K562 (cell line): ENCODE results near the gene CHRDL2. TPM values are rescaled to one million over a fixed set of nuclear protein-coding genes. Genes with fewer than 3 reads are reported as not detected.

Experiments
- ATAC-seq: fragments of 200-7000 bp; cut with Tn5 transposase; 3 replicates; pipeline ENCODE4 v1.9.1; 2020; ENCODE audit warnings: moderate library complexity
- BruUV-seq: library from RNA; stranded (reverse); fragments of 400-500 nt; replicated peaks from 2 replicates; lab custom pipeline; 2021; lab: Mats Ljungman, UMichigan
- CTCF ChIA-PET: fragments of 300-600 bp; formaldehyde crosslinking; extraction: SDS; loops from one replicate; lab custom pipeline; 2021; ENCODE audit warnings: low intra/inter-chr PET ratio; lab: Yijun Ruan, JAX
- POLR2A ChIA-PET: fragments of 300-600, 350-650 bp; sonication (Branson Sonifier 250); formaldehyde crosslinking; extraction: SDS; loops from one replicate; lab custom pipeline; 2021; ENCODE audit warnings: antibody characterized with exemption, inconsistent platforms; lab: Yijun Ruan, JAX
- DNase-seq, 4 experiments: peaks; one replicate each; pipeline versions ENCODE4 v3.0.0 to v3.0.0-alpha.2; 2011 to 2018; ENCODE audit warnings: low spot score in 3 of 4, mixed read lengths in 3 of 4; ENCODE audit errors: extremely low read depth in 1 of 4
- FAIRE-seq: peaks from 2 replicates; lab custom pipeline; 2011; peaks lifted over from hg19 to GRCh38; lab: Jason Lieb, UNC
- H2AFZ ChIP-seq: 2 replicates; pipeline ENCODE4 v1.6.0; 2011; ENCODE audit warnings: low read depth, low read length, control low read depth, inconsistent platforms
- H3K27ac ChIP-seq: fragments of 200-600 bp; 3 replicates; pipeline ENCODE4 v1.8.0; 2011; ENCODE audit warnings: low read depth, mild to moderate bottlenecking, control low read depth, inconsistent platforms, low read length, moderate library complexity, mixed read lengths; ENCODE audit errors: extremely low read depth
- H3K27me3 ChIP-seq, 2 experiments: fragments of 300-600 bp in 1 of 2; 2 replicates in 1 of 2; 3 replicates in 1 of 2; pipeline versions ENCODE4 v1.6.0 to v1.8.0; 2011; ENCODE audit warnings: inconsistent platforms in 2 of 2, low read length in 2 of 2, mild to moderate bottlenecking in 1 of 2, mixed read lengths in 1 of 2, moderate library complexity in 1 of 2; ENCODE audit not compliant: control insufficient read depth in 2 of 2, insufficient read depth in 2 of 2
- H3K36me3 ChIP-seq: fragments of 300-600 bp; 3 replicates; pipeline ENCODE4 v1.8.0; 2011; ENCODE audit warnings: mild to moderate bottlenecking, low read length, inconsistent platforms; ENCODE audit not compliant: control insufficient read depth, insufficient read depth
- H3K4me1 ChIP-seq, 2 experiments: fragments of 200-600 bp in 1 of 2; replicated peaks in 1 of 2; 2 replicates in 1 of 2; 3 replicates in 1 of 2; pipeline versions ENCODE4 v1.5.1 to v1.8.0; 2011; ENCODE audit warnings: inconsistent platforms in 2 of 2, low read length in 2 of 2, mild to moderate bottlenecking in 1 of 2, mixed read lengths in 1 of 2, moderate library complexity in 1 of 2; ENCODE audit not compliant: control insufficient read depth in 2 of 2, insufficient read depth in 2 of 2
- H3K4me2 ChIP-seq: 2 replicates; pipeline ENCODE4 v1.6.1; 2011; ENCODE audit warnings: low read length, control low read depth, inconsistent platforms, mixed read lengths; ENCODE audit not compliant: insufficient read depth
- H3K4me3 ChIP-seq: fragments of 200-600 bp; sonication (generic), shearing (Covaris generic); 2 replicates; pipeline ENCODE4 v1.5.1; 2016; ENCODE audit warnings: control low read depth, inconsistent platforms
- H3K79me2 ChIP-seq: fragments of 200-600 bp; 3 replicates; pipeline ENCODE4 v1.8.0; 2011; ENCODE audit warnings: low read length, inconsistent platforms; ENCODE audit not compliant: control insufficient read depth, insufficient read depth
- H3K9ac ChIP-seq, 2 experiments: 2 replicates each; pipeline versions ENCODE4 v1.6.0 to v1.6.1; 2011; ENCODE audit warnings: low read depth in 2 of 2, low read length in 2 of 2, control low read depth in 1 of 2, inconsistent platforms in 1 of 2, mild to moderate bottlenecking in 1 of 2, mixed read lengths in 1 of 2; ENCODE audit not compliant: insufficient read depth in 1 of 2
- H3K9me1 ChIP-seq: one replicate; pipeline ENCODE4 v1.6.0; 2011; ENCODE audit warnings: inconsistent platforms, mild to moderate bottlenecking, low read length, moderate library complexity; ENCODE audit not compliant: control insufficient read depth, insufficient read depth
- H3K9me3 ChIP-seq: replicated peaks from 2 replicates; pipeline ENCODE4 v1.5.1; 2011; ENCODE audit warnings: low read depth, low read length, inconsistent platforms; ENCODE audit not compliant: control insufficient read depth, insufficient read depth
- H4K20me1 ChIP-seq: replicated peaks from 2 replicates; pipeline ENCODE4 v1.6.1; 2011; ENCODE audit warnings: low read length, inconsistent platforms, mixed read lengths; ENCODE audit not compliant: control insufficient read depth, insufficient read depth
- BCOR ChIP-seq: fragments of 450-650 bp; IDR thresholded peaks from 2 replicates; pipeline ENCODE4 v1.6.1; 2016
- EP400 ChIP-seq: fragments of 450-650 bp; IDR thresholded peaks from 2 replicates; pipeline ENCODE4 v1.6.1; 2017; ENCODE audit warnings: antibody characterized with exemption, mild to moderate bottlenecking, moderate library complexity
- ESRRA ChIP-seq: fragments of 450-650 bp; IDR thresholded peaks from 2 replicates; pipeline ENCODE4 v1.6.1; 2014; ENCODE audit warnings: low read depth, mild to moderate bottlenecking, moderate library complexity, borderline replicate concordance
- ETS1 ChIP-seq: conservative IDR thresholded peaks from 2 replicates; pipeline ENCODE4 v1.6.1; 2011; ENCODE audit warnings: low read depth, mild to moderate bottlenecking, low read length; ENCODE audit not compliant: control insufficient read depth
- GATAD2B ChIP-seq: fragments of 450-650 bp; IDR thresholded peaks from 2 replicates; pipeline ENCODE4 v1.6.1; 2017; ENCODE audit warnings: mild to moderate bottlenecking, borderline replicate concordance
- HNRNPUL1 ChIP-seq: fragments of 200-400 bp; formaldehyde crosslinking; IDR thresholded peaks from 2 replicates; pipeline ENCODE4 v1.6.1; 2017; ENCODE audit warnings: low read length
- KDM1A ChIP-seq, 2 experiments: fragments of 450-650 bp; IDR thresholded peaks; 2 replicates each; pipeline ENCODE4 v1.6.1; 2016; ENCODE audit warnings: mild to moderate bottlenecking in 2 of 2
- RBM25 ChIP-seq: fragments of 200-400 bp; formaldehyde crosslinking; IDR thresholded peaks from 2 replicates; pipeline ENCODE4 v1.6.1; 2018; ENCODE audit warnings: low read length, low read depth, moderate library complexity; ENCODE audit not compliant: severe bottlenecking
- RERE ChIP-seq: sonication (generic); formaldehyde crosslinking; IDR thresholded peaks from 2 replicates; pipeline ENCODE4 v1.8.0; 2023; ENCODE audit warnings: missing genetic modification reagents, mild to moderate bottlenecking, borderline replicate concordance
- ZMIZ1 ChIP-seq, 2 experiments: fragments of 150-350 bp in 1 of 2; IDR thresholded peaks; 2 replicates each; pipeline ENCODE4 v1.6.1; 2012 to 2016; ENCODE audit warnings: low read depth in 2 of 2, low read length in 2 of 2, mild to moderate bottlenecking in 1 of 2, moderate library complexity in 1 of 2
- WGBS: fragments of 100-300 bp; shearing (Covaris generic); methylation state at CpG from one replicate; pipeline ENCODE4 v1.1.6; 2016; ENCODE audit warnings: low coverage, mixed read lengths; ENCODE audit not compliant: insufficient coverage; ENCODE audit errors: missing lambda C conversion rate; 5-methylcytosine and 5-hydroxymethylcytosine counted together
- in situ Hi-C: fragments of 300-500 bp; cut with MboI; formaldehyde crosslinking; loops from 4 replicates; pipeline ENCODE4 v1.15.0; 2018; ENCODE audit warnings: inconsistent platforms, mixed read lengths
- intact Hi-C: fragments of 100-400 bp; cut with micrococcal nuclease; formaldehyde crosslinking; loops from 2 replicates; pipeline ENCODE4 v1.14.2; 2022
- polyA plus RNA-seq, 8 experiments: library from polyadenylated mRNA; depleted of rRNA in 4 of 8; stranded (reverse) in 5 of 8; unstranded in 3 of 8; fragments of >200 nt; fragmentation: Nextera tagmentation in 2 of 8; fragmentation: Illumina TruSeq in 1 of 8; extraction: Ambion mirVana in 2 of 8; extraction: Trizol in 1 of 8; gene quantifications; 2 replicates each; pipeline versions ENCODE4 v1.2.1 to v1.2.3, GENCODE V29; 2011 to 2014; ENCODE audit warnings: inconsistent platforms in 1 of 8, missing spikeins in 1 of 8
- total RNA-seq, 7 experiments: library from RNA; depleted of rRNA in 6 of 7; stranded (reverse); fragments of >200 nt in 6 of 7; fragmentation: Illumina TruSeq in 2 of 7; extraction: Trizol in 2 of 7; gene quantifications; 2 replicates each; pipeline versions ENCODE4 v1.2.1 to v1.2.3, GENCODE V29; 2011 to 2021; ENCODE audit warnings: low replicate concordance in 1 of 7

CHRDL2 gene
- total and polyA plus RNA-seq, 9 of the 15 experiments (the other 6 are each of a cell fraction or from before 2014, with no cell fraction given) = not detected

- peak overlapping the region in 1 of 2 experiments; percentile 6; a peak in 1 of 4 replicates for H3K9ac ChIP-seq
- DNase-seq (no peak), FAIRE-seq (no peak), ATAC-seq (no peak)
- no peaks in the 10 kb centered on the region for H3K9me1 ChIP-seq
- in situ Hi-C loops = no loop called here
- no TSS peak for BruUV-seq
- no peaks in the 10 kb centered on the region for H4K20me1 ChIP-seq
- ChIA-PET POLR2A (interaction anchor here (0.6 kb wide), 1 partner anchor 13 kb away, joined by 3 read pairs; no protein-coding TSS in a partner anchor), CTCF (interaction anchor here (0.6 kb wide), 1 partner anchor 401 kb away, joined by 3 read pairs; no protein-coding TSS in a partner anchor)
- intact Hi-C loops = loop anchor here (5.0 to 10.0 kb wide), 2 partner anchors 68 to 545 kb away; partner anchors contain the start of gene TPBGL
- H3K4me3 ChIP-seq = no peak overlapping the region
- peaks cover 11 to 18% of the 10 kb centered on the region in 2 experiments; a peak in 3 of 5 replicates for H3K4me1 ChIP-seq
- no peak overlapping the region for H3K4me2 ChIP-seq
- no peaks in the 10 kb centered on the region for H3K9me3 ChIP-seq
- 25% methylated on average over 9 of the region's 9 CpGs for WGBS
- no peak overlapping the region for H2AFZ ChIP-seq
- no peak overlapping the region for H3K27ac ChIP-seq
- H3K36me3 ChIP-seq = no peaks in the 10 kb centered on the region
- no peaks in the 10 kb centered on the region for H3K79me2 ChIP-seq
- H3K27me3 ChIP-seq = 0 out of 5 replicates have a peak, but pooled peaks cover 0 to 4% of the 10 kb centered on the region in 2 experiments
- TF ChIP-seq GATAD2B (no peak), ZMIZ1 (IDR thresholded peaks at IDR 0.05; ENCODE audit: low read depth in 2 of 2, low read length in 2 of 2) (no peak), KDM1A (IDR thresholded peaks at IDR 0.05) (peak in 1 of 2 experiments; percentile 35; a peak in 2 of 4 replicates), EP400 (no peak), ESRRA (peak; percentile 80), HNRNPUL1 (no peak), BCOR (peak; percentile 57; the same call in 1 of the 2 replicates), RERE (CRISPR knock-in tag) (no peak), RBM25 (peak; percentile 83), ETS1 (no peak)
These were observed 31.4 kb downstream of the CHRDL2 start for GRCh38 chr11:74699615-74700396.
